Activated naive CD8-positive, alpha-beta T cell treated with anti-CD3 and anti-CD28 coated beads, Interleukin-2, amount 50 U/mL, for 16 hours (primary cell): ENCODE results near the gene TEAD4.
"Not testable (repeated sequence)": the region's sequence is repeated elsewhere in the genome, so short reads cannot be mapped to it uniquely, and the experiment has no call there.

Source experiments
- DNase-seq: peaks from one replicate; pipeline ENCODE4 v3.0.0-alpha.2; 2020; ENCODE audit warnings: low read depth, low spot score

Gene TEAD4

DNA sequence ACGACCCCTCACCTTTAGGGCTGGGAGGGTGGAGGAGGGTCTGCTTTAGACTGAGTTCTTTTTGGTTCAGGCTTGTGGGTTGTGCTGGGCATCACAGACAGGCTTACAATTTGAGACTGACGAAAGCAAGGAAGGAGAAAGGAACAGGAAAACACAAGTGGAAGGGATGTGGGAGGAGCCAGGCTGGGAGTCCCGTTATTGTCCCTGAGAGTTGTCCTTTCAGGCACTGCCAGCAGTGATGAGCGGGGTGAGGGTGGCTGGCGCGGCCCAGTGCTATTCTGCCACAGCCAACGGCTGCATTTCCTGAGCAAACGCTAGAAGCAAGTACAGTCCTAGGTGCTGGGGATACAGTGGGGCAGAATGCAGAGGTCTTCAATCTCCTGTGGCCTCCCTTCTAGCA, 88.8 kb downstream of the TEAD4 start:
- DNase-seq = no peak

DNA sequence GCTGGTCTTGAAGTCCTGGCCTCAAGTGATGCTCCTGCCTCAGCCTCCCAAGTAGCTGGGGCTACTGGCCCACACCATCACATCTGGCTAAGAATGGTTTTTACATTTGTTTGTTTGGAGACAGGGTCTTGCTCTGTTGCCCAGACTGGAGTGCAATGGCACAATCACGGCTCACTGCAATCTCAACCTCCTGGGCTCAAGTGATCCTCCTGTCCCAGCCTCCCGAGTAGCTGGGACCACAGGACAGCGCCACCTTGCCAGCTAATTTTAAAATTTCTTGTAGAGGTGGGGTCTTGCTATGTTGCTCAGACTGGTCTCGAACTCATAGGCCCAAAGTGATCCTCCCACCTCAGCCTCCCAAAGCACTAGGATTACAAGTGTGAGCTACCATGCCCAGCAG, 89.3 kb downstream of the TEAD4 start:
- DNase-seq = no peak

DNA sequence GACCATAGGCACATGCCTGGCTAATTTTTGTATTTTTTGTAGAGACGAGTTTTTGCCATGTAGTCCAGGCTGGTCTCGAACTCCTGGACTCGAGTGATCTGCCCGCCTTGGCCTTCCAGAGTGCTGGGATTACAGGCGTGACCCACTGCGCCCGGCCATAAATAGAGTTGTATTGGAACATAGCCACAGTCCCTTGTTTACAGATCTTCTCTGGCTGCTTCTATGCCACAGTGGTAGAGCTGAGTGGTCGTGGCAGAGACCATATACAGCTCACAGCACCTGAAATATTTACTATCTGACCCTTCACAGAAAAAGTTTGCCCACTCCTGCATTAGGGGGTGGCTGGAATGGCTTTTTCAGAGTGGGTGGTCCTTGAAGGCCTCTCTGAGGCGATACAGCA, 90.0 kb downstream of the TEAD4 start:
- DNase-seq = no peak

DNA sequence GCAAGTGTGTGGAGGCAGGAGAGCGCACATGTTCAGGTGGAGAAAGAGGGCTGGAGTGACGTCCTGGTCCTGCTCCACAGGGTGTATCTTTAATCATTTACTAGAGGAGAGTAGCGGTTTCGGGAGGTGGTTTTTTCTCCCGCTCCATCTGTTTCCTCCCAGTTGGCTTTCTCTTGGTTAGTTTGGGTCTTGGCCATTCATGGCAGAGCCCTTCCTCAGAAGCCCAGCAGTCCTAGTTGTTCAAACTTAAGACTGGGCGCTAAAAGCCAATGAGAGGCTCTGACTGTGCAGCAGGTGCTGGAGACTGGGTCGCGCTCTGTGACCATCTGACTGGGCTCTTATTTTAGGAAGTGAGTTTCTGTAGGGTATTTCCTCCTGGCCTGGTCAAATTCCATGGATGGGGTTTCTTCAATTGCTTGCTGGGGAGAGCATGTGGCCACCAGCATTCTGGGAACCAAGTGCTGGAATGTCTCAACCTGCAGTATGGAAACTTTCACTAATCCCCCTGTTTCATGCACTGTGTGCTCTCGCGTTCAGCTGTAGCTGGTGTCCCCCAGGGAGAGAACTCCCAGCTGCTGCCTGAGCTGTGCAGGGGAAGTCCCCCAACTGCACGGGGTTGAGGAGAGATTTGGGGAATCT, 90.5 kb downstream of the TEAD4 start:
- no peak for DNase-seq

DNA sequence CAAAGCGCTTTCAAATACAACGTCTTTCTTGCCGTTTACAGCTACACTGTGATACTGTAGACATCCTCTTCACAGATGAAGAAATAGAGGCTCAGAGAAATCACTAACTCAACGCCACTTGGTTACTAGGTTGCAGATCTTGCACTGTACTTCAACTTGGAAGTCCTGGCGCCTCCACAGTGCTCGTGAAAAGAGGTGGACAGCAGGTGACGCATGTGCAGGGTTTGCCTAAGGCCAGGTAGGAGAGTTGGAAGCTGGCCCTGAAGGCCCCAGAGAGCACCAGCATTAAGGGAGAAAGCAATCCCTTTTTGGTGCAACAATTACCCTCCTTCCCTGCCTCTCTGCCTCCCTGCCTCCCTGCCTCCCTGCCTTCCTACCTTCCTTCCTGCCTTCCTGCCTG, 95.2 kb downstream of the TEAD4 start:
- no peak for DNase-seq

DNA sequence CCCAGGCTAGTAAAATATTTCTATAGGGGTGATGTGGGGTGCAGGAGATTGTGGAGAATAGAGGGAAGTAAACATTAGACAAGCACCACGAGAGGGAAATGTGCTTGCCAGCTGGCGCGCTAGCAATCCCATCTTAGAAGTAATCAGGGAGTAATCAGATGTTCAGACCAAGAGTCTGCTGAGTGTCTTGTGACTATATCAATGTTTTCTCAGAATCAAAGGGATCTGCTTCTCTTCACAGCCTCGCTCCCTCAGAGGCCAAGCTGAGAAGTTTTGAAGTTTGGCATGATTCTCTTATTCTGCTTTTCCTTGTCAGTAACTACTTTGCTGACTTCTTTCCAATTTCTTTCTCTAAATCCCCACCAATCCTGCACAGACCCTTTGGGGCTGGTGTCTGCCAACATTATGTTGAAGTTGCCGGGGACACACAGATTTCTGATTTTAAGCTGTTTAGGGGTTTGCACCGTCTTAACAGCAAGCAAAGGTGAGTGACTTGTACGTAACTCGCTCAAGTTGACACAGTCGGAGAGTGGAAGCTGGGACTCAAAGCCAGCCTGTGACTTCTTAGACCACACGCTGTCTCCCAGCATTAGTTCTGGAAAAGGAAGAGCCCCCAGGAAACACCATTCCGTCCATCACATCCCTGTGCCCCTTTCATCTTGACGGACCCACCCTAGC, 96.0 kb downstream of the TEAD4 start:
- DNase-seq = no peak

DNA sequence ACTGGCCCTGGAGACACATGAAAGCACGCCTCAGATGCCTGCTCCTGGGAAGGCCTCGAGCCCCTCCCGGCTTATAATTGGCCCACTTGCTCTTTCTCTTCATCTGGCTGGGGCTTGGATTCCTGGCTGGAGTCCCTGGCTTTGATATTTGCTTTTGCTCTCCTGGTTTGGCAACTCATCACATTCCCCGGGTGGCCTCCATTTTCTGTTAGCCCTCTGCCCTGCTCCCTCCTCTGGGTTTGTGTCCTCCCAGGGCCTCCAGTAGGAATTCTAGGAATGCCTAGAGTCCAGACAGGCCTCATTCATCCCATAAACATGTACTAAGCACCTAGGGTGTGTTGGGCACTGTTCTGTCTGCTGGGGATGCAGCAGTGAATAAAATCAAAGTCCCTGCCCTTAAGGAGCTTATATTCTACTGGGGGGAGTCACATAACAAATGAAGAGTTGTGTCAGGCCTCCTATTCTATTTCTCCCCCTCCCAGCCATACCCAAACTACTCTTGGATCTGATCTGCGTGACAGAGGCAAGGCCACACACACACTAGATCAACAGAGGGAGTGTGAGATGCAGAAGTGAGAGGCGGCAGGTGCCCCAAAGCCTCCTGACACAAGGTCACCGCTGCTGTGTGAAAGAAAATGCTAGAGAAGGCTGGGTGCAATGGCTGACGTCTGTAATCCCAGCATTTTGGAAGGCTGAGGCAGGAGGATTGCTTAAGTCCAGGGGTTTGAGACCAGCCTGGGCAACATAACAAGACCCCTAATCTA, 96.7 kb downstream of the TEAD4 start:
- no peak for DNase-seq

DNA sequence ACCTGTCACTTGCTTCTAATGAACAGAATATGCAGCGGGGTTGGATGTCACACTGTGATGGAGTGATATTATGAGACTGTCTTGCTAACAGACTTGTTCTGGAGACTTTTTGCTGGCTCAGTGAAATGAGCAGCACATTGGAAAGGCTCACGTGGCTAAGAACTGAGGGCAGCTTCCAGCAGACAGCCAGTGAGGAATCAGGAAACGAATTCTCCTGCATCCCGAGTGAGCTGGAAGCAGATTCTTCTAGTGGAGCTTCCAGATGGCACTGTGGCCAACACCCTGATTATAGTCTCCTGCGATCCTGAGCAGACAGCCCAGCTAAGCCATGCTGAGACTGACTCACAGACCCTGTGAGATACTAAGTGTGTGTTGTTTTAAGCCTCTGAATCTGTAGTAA, 101.9 kb downstream of the TEAD4 start:
- DNase-seq = no peak

DNA sequence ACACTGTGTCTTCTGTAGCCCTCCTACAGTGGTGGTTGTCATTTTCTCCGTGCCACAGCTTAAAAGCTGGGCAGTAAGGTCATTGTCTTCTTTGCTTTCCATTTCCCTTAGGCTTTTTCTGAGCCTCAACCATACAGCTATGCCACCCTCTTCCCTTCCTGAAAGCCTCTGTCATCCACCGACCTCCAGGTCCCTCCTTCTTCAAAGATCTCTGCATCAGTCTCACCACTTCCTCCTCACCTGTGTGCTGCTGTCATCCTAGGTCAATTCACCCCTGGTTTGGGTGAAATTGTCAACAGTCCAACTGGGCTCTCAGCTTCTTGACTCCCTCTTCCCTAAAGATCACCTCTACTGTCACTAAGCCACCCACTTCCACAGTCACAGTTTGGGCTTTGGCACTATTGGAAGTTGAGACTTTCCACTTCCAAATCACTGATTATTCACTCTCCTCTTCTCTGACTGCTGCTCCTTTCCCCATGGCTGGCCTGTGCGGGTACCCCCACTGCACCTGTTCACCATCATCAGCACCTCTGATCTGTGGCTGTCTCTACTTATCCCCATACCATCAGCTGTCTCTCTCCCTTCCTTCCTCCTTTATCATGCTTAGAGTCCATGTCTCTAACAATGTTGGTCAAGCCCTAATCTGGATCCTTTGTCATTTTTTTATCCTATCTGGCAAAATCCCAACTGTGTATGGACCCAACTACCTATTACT, 102.5 kb downstream of the TEAD4 start:
- DNase-seq = no peak

DNA sequence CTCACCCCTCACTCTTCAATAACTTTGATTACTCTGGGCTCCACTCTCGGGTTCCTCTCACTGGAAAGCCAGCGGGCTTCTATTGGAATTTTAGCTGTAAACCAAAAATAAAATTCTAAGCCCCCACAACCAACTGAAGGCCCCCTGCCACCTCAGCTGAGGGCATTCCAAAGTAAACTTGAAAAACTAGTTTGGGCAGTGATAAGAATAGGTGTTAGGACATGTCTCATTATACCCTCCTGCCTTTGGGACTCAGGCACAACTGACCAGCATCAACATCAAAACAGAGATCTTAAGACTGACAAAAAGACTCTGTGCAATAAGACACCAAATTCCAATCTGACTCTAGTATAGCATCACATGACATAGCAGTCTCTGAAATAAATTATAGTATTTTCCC, 106.1 kb downstream of the TEAD4 start:
- DNase-seq = no peak

DNA sequence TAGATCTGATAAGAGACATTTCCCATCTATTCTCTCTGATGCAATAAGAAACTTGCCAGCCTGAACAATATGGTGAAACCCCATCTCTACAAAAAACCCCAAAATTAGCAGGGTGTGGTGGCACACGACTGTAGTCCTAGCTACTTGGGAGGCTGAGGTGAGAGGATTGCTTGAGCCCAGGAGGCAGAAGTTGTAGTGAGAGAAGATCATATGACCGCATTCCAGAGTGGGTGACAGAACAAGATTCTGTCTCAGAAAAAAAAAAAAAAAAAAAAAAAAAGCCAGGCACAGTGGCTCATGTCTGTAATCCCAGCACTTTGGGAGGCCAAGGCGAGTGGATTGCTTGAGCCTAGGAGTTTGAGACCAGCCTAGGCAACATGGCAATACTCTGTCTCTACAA, 106.6 kb downstream of the TEAD4 start:
- not testable (repeated sequence) for DNase-seq

DNA sequence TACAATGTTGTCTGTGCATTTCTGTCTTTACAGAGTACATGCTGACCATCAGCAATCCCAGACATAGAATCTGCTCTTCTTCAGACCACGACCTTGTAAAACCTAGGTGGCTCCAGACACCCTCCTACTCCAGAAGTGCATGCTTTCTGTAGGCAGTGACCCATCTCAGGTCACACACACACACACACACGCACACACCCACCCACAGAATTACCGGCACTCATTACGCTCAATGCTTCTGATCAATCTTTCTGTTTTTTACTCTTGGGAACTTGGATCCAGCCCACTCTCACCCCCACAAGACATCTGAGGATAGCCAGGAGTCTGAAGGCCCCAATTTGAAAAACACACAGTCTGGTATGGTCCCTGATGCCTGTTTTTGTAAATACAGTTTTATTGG, 110.5 kb downstream of the TEAD4 start:
- no peak for DNase-seq

DNA sequence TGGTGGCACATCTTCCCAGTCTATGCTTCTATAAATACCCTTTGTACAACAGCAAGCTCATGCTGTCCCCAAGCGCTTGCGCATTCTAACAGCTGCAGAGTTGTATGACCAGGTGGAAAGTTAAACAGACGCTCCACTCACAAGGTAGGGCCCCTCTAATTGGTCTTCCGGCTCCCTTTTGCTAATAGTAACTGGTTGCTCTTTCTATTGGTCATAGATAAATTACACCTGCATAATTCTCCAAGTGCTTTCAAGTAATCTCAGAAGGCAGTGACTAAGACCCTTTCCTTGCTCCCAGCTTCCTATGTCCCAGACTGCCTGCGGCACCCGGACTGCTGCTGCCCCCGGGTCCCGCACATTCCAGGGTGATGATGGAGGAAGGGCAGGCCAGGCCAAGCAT, 111.9 kb downstream of the TEAD4 start:
- no peak for DNase-seq

DNA sequence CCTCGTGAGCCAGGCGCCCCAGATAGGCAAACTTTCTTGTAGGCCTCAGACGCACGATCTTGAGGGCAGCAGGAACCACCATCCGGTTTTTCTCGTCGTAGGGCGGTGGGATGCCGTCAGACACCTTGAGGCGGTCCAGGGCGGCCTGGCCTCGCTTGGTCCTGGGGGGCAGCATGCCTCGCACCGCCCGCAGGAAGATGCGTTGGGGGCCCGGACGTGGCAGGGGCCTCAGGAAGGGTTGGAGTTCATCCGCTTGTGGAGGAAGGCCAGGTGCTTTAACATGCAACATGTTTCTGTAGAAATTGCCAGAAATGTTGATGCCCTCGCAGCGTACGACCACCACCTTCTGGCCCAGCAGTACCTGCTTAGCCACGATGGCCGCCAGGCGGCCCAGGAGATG, 112.5 kb downstream of the TEAD4 start:
- DNase-seq = no peak

DNA sequence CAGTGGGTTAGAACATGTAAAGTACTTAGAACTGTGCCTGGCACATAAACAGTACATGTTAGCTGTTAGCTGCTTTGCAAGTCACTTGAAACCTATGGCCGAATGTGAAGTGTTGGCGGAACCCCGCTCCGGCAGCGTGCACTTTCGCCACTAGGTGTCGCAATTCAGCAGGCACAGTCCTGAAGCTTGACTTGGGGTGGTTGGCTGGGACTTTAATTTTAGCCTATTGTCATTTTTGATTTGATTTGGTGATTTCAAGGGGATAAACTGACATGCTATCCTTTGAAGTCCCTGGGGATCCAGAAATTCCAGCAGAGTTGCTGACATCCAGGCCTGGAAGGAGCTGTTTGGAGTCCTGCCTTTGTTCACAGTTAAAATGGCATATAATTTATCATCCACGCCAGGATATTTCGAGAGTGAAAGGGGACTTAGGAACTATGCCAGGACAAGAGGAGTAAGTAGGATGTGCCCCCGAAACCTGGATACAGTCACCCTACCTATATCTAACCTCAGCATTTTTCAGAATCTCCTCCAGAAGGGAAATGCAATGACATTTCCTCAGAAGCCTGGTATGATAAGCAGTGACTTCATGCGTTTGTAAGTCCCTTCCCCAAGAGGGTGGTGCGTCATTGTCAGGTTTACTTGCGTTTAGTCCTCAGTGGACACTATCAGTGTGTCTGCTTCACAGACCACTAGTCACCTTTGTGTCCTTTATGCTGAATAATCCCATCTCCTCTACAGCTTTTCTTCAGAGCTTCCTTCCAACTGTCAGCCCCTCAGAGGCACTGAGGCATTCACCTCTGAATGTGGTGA, 114.4 kb downstream of the TEAD4 start:
- peak; percentile 67 for DNase-seq

DNA sequence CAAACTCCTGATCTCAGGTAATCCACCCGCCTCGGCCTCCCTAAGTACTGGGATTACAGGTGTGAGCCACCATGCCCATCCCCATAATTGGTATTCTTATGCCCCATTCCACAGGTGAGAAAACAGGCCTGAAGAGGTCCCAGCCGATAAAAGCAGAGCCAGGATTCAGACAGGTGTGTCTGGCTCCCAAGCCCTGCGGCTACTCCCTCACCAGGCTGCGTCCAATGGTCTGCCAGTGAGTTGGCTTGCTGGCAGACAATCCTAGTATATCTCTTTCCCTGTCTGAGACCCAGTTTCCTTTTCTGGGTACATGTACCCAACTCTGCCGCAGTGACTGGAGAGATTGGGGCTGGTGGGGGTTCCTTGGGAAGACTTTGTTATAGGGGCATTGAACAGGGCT, 116.1 kb downstream of the TEAD4 start:
- no peak for DNase-seq

DNA sequence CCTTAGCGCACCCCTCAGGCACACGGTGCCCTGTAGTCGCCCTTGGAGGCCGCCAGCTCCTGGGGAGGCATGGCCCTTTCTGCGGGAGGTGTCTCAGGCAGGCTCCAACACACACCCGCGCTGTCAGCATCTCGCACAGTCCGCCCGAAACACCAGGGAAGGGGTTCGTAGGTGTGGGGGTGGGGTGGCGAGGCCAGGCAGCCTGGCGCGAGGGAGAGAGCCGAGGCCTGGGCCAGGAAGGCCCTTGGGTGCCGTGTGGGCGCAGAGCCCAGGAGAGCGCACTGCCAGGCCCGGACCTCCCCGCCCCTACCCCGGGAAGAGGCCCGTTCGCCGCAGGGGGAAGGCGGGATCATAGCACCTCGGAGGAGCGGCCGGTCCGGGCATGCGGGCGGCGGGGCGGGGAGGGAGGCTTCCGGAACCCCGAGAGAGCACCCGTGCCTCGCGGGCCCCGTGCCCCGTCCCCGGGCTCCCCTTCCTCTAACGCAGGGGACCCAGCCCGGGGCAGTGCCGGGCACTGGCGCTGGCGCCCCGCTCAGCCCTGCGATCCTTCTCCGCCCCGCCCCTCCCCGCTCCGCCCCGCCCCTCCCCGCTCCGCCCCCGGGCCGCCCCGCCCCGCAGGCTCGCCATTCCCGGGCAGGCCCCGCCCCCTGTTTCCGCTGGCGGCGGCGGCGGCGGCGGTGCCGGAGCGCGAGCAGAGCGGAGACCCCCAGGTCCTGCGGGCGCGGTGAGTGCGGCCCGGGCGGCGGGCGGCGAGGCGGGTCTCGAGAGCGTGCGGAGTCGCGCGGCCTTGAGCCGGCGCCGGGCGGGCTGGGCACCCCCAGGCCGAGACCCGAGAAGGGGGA, 117.8 kb downstream of the TEAD4 start, which contains the start of gene TSPAN9:
Gene TSPAN9, plus strand, starts transcription at position 650 of the 842 bp plus-strand sequence. CDS start 123,815 bp downstream, outside the sequence.
- peak; percentile 45 for DNase-seq

DNA sequence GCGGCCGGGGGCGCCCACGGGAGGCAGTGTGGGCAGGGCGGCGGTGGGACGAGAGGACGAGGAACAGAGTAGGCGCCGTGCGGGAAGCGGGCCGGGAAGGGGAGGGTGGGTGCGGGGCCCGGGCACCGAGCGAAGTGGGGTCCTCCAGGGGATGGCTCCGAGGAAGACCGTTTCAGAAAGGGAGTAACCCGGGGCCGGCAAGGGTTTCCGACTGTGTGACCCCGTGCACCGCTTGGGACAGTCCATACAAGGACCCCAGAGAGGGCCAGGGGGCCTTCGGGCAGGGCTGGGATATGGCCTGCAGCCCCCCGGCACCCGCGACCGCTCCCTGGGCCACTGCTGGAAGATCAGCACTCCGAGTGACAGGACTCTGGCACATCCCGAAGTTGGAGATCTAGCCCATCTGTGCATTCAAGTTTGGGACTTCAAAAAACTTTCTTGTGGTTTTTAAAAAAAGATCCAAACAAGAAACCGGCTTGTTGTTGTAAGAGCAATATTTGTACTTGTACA, 118.4 kb downstream of the TEAD4 start:
- DNase-seq = no peak

DNA sequence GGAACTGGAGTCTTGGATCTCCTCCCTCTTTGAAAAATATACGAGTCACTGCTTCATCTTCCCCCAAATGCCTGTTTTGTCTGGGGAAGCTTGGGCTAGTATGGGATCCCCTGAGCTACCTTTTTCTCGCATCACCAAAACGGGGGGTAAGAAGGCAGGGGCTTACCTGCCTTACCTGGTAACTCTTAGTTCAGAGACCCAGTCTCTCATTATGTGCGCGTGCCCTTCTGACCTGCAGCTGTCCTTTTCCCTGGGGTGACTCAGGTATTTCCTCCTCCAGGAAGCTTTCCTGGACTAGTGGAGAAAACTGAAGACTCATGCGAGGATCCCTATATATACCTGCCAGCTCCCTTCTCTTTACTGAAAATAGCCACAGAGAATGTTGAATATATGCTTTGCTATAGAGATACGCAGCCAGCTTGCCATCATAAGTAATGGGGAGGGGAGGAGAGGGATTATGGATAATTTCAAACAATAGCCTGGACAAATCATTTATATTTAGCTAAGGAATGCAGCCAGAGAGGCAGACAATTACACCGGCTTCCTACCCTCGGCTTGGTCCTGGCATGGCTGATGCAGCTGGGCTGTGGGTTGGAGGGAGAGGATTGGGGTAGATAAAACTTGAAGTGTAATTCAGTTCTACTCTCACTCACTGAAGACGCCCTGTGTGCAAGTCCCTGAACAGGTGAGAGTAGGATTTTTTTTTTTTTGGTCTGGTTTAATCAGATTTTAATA, 119.1 kb downstream of the TEAD4 start:
- DNase-seq = no peak
